GM23248 (cell line): ENCODE results near the gene FBXL3.

ENCODE experiments used
- EZH2 ChIP-seq: fragments of 200-600 bp; sonication (generic); IDR thresholded peaks from 2 replicates; pipeline ENCODE4 v1.6.1; 2018; ENCODE audit warnings: antibody characterized with exemption, mild to moderate bottlenecking; ENCODE audit not compliant: insufficient read depth, poor library complexity, severe bottlenecking
- EZH2phosphoT487 ChIP-seq: fragments of 200-600 bp; sonication (generic); IDR thresholded peaks from 2 replicates; pipeline ENCODE4 v1.6.1; 2018; ENCODE audit warnings: antibody characterized with exemption, moderate library complexity, mild to moderate bottlenecking, low read depth; ENCODE audit not compliant: insufficient read depth

- TF ChIP-seq EZH2 = no peak
- no peak for TF ChIP-seq EZH2phosphoT487
These were observed 52.4 kb downstream of the FBXL3 start for GRCh38 chr13:76974618-76974975.
